ENCODE results near the gene SPTLC1. TPM values are rescaled to one million over a fixed set of nuclear protein-coding genes. Genes with fewer than 3 reads are reported as not detected.
"Not testable (repeated sequence)": the region's sequence is repeated elsewhere in the genome, so short reads cannot be mapped to it uniquely, and the experiment has no call there.

The SPTLC1 gene
- total RNA-seq, 4 donors from 2014 or later: 71.1 to 92.0 (median 89.1) TPM

DNA sequence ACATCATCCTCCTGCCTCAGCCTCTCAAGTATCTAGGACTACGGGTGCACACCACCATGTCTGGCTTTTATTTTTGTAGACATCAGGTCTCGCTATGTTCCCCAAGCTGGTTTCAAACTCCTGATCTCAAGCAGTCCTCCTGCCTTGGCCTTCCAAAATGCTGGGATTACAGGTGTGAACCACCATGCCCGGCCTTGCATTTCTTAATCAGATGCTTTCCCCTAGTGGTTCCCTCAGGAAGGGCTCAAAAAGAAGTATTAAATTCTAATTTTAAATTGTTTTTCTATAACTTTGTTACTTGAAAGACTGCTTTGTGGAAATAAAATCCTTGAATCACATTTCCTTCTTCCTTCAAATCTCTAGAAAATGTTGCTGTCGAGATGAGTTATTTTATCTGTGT lies 85.7 kb downstream of the SPTLC1 start:
- no peak for ATAC-seq (ENCODE audit: low FRiP score)
- no peak for DNase-seq (ENCODE audit: low spot score)
- TF ChIP-seq, protein P1, sequence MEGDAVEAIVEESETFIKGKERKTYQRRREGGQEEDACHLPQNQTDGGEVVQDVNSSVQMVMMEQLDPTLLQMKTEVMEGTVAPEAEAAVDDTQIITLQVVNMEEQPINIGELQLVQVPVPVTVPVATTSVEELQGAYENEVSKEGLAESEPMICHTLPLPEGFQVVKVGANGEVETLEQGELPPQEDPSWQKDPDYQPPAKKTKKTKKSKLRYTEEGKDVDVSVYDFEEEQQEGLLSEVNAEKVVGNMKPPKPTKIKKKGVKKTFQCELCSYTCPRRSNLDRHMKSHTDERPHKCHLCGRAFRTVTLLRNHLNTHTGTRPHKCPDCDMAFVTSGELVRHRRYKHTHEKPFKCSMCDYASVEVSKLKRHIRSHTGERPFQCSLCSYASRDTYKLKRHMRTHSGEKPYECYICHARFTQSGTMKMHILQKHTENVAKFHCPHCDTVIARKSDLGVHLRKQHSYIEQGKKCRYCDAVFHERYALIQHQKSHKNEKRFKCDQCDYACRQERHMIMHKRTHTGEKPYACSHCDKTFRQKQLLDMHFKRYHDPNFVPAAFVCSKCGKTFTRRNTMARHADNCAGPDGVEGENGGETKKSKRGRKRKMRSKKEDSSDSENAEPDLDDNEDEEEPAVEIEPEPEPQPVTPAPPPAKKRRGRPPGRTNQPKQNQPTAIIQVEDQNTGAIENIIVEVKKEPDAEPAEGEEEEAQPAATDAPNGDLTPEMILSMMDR (IDR thresholded peaks at IDR 0.05): no peak

DNA sequence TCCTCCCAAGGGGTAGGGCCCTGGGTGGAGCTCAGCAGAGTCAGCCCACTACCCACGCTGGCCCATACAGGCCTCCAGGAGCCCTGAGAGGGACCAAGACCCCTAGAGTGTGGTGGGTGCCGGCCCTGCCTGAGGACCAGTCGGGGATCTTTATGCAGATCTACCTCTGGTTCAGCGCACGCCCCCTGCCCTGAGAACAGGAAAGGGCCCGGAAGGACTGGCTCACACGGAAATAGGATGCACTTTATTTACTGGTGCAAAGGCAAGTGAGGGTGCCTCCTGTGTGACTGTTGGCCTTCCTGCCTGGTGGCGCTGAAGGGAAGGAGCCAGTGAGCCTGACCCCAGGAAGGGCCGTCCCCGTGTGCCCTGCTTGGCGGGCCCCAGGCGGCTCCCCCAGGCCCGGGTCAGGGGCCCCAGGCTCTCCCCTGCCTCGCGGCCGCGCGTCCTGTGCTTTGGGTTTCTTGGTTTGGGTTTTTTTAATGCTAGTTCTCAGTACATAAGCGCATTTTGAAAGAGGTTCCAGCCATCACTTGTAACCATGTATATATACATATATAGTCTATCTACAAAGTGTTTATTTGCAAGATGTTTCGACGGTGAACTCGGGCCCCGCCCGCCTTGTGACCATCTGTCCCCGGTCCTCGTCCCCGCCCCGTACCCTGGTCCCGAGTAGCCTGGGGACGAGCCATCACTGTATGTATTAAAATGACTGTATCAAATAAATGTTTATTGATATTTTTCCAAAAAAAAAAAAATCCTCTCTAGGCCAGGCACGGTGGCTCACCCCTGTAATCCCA lies 88.8 kb downstream of the SPTLC1 start:
- no peak for ATAC-seq (ENCODE audit: low FRiP score)
- TF ChIP-seq, protein P1 (IDR thresholded peaks at IDR 0.05): no peak
- no peak for DNase-seq (ENCODE audit: low spot score)

GRCh38 chr9:92021785-92022541 lies 93.2 kb downstream of the SPTLC1 start:
- DNase-seq (ENCODE audit: low spot score); ATAC-seq (ENCODE audit: low FRiP score): not testable (repeated sequence)

DNA sequence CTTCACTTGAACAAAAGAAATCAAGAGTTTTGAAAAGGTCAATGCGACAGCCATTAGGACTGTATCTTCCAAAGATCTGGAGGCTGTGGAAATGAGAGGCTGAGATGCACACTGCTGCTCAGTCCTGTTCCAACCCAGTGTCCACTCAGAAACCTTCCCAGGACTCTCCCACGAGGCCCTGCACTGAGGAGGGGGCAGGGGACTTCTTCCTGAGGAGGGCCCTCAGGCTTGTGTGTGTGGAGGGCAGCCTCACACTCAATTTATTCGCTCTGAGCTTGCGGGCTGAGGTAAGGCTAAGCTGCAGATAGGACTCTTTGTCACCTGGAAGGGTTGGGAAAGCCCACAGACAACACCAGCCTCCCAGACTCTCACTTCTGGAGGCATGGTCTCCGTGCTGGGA lies 95.6 kb downstream of the SPTLC1 start:
- no peak for DNase-seq (ENCODE audit: low spot score)
- TF ChIP-seq, protein P1 (IDR thresholded peaks at IDR 0.05): no peak
- no peak for ATAC-seq (ENCODE audit: low FRiP score)

DNA sequence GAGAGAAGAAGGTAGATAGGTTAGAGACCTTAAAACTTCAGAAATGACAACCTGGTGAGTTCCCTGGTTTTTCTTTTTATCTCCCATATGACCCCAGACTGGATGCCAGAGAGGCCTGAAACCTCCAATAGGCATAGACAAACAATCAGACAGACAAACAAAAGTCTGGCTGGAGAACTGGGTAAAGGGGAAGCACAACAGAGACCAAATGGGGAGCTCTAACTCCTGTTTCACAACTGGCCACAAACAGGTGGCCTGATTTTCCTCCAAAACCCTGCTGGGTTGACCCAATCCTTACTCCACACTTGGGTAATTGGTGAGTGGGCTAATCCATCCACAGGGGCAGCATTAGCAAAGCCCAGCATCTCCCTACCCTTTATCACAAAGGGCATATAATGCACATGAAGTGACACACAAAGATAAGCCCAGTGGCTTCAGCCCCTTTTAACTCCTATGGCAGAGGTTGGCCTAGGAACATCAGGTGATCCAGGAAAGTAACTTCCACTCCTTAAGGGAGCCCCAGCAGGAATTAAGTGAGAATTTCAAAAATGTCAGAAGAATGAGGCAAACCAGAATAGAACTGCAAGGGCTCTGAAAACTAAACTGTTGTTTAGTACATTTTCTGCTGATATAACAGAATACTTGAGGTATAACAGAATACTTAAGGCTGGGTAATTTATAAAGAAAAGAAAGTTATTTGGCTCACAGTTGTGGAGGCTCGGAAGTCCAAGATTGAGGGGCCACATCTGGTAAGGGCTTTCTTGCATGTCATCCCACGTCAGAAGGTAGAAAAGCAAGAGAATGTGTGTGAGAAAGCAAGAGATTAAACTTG lies 104.3 kb downstream of the SPTLC1 start:
- TF ChIP-seq, protein P1 (IDR thresholded peaks at IDR 0.05): no peak
- ATAC-seq (ENCODE audit: low FRiP score) (no peak), DNase-seq (ENCODE audit: low spot score) (no peak)

DNA sequence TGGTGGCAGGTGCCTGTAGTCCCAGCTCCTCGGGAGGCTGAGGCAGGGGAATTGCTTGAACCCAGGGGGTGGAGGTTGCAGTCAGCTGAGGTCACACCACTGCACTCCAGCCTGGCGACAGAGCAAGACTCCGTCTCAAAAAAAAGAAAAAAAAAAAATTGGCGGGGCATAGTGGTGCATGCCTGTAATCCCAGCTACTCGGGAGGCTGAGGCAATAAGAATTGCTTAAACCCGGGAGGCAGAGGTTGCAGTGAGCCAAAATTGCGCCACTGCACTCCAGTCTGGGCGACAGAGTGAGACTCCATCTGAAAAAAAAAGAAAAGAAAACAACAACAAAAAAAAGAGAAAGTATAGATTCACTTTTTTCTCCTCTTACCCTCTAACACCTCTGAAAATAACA lies 105.0 kb downstream of the SPTLC1 start:
- ATAC-seq (ENCODE audit: low FRiP score); DNase-seq (ENCODE audit: low spot score): not testable (repeated sequence)

DNA sequence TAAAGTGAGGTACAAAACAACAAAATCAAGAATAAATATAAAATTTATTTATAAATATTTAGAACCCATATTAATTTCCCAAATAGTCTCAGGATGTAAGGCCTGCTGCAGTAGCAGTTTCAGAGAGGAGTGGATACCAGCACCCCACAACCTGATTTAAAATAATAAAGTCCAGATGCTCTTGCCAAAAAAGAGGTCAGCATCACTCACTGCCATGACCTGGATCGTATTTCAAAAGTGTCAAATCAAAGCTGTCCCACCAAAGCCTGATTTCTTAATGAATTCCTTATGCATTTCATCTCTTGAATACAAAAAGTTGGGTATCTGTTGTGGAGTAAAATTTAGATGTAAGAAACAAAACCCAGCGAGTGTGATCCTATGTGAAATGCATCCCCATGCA lies 107.2 kb downstream of the SPTLC1 start:
- TF ChIP-seq, protein P1 (IDR thresholded peaks at IDR 0.05): no peak
- DNase-seq (ENCODE audit: low spot score) (no peak), ATAC-seq (ENCODE audit: low FRiP score) (no peak)
